Psoas muscle (tissue), 8 donors: Measurements from ENCODE around the gene RAB3A. TPM values are rescaled to one million over a fixed set of nuclear protein-coding genes. Genes with fewer than 3 reads are reported as not detected.

ENCODE experiments used
- ATAC-seq, 4 donors: fragments of 200-7000 bp; cut with Tn5 transposase; one replicate each; pipeline ENCODE4 v1.9.1; 2020; ENCODE audit warnings: moderate library complexity in 3 of 4, mild to moderate bottlenecking in 2 of 4
- DNase-seq, 2 donors: peaks; one replicate each; pipeline ENCODE4 v3.0.0-alpha.2; 2020
- H3K27ac ChIP-seq: fragments of 200-600 bp; one replicate; pipeline ENCODE4 v1.8.0; 2022
- H3K27me3 ChIP-seq, 3 donors: fragments of 200-600 bp in 1 of 3; one replicate each; pipeline versions ENCODE4 v1.6.1 to v1.8.0; 2013 to 2022; ENCODE audit warnings: low read length in 2 of 3, mild to moderate bottlenecking in 2 of 3, moderate library complexity in 1 of 3; ENCODE audit not compliant: insufficient read depth in 3 of 3
- H3K36me3 ChIP-seq, 2 donors: fragments of 200-600 bp in 1 of 2; one replicate each; pipeline versions ENCODE4 v1.6.1 to v1.8.0; 2013 to 2022; ENCODE audit warnings: low read depth in 1 of 2, mild to moderate bottlenecking in 1 of 2, moderate library complexity in 1 of 2; ENCODE audit not compliant: insufficient read depth in 1 of 2
- H3K4me1 ChIP-seq: fragments of 200-600 bp; one replicate; pipeline ENCODE4 v1.8.0; 2022
- H3K4me3 ChIP-seq: fragments of 200-600 bp; one replicate; pipeline ENCODE4 v1.8.0; 2022; ENCODE audit warnings: mild to moderate bottlenecking
- H3K9me3 ChIP-seq: fragments of 200-600 bp; one replicate; pipeline ENCODE4 v1.8.0; 2022
- CTCF ChIP-seq: fragments of 200-600 bp; IDR thresholded peaks from one replicate; pipeline ENCODE4 v1.8.0; 2022; ENCODE audit warnings: antibody characterized with exemption
- WGBS, 3 donors: extraction: QIAGEN DNeasy Blood & Tissue Kit; methylation state at CpG; one replicate each; pipeline versions ENCODE4 v1.1.6 to v1.1.7; 2013; 5-methylcytosine and 5-hydroxymethylcytosine counted together
- intact Hi-C, 2 donors: fragments of 100-400 bp; cut with DNase I; formaldehyde crosslinking; loops; one replicate each; pipeline versions ENCODE4 v1.11.0 to v1.14.2; 2022
- polyA plus RNA-seq, 3 donors: library from polyadenylated mRNA; stranded (reverse); fragments of 200-250 nt; gene quantifications; one replicate each; pipeline ENCODE4 v1.2.3, GENCODE V29; 2013
- total RNA-seq, 4 donors: library from RNA; stranded (reverse); fragmentation: NEBNext Ultra II Directional in 2 of 4; extraction: Animal tissue kit (Norgen Biotek cat#: 25700) in 2 of 4; gene quantifications; one replicate each; pipeline versions ENCODE4 v1.2.1 to v1.2.4, GENCODE V29; 2021 to 2023
- donor health status: healthy with polysubstance abuse.
- donor health status: DM: no; HTN: no; CAD: no; lungs with moderate emphysema.
- donor health status: Bipolar disorder and iron deficiency.
- donor health status: healthy.
- donor health status: DM: yes; HTN: yes; CAD: no.
- donor health status: DM: no; HTN: no; CAD: no.
- donor health status: DM: no; HTN: no; CAD: no.
- donor health status: DM: yes; HTN: yes; CAD: no.

Gene RAB3A
- total and polyA plus RNA-seq, 7 donors = 0.44 to 3.6 (median 0.86) TPM

- H3K4me1 ChIP-seq = peaks cover 4% of the 10 kb centered on the region
- ATAC-seq = no peak
- no peak for DNase-seq
- H3K4me3 ChIP-seq = no peak overlapping the region
- H3K36me3 ChIP-seq = peaks cover 6 to 80% of the 10 kb centered on the region in 2 donors
- no peak for TF ChIP-seq CTCF
- intact Hi-C loops = no loop called here
- H3K9me3 ChIP-seq = no peaks in the 10 kb centered on the region
- H3K27me3 ChIP-seq = no peaks in the 10 kb centered on the region
- no peak overlapping the region for H3K27ac ChIP-seq
- 96 to 98% (median 97%) methylated on average over 15 of the region's 15 CpGs for WGBS, 3 donors
These were observed 37.9 kb downstream of the RAB3A start for GRCh38 chr19:18165794-18166544.

GRCh38 chr19:18164072-18164471, 39.8 kb downstream of the RAB3A start:
- H3K27me3 ChIP-seq = no peaks in the 10 kb centered on the region
- H3K36me3 ChIP-seq = peaks cover 6 to 72% of the 10 kb centered on the region in 2 donors
- no peak overlapping the region for H3K4me3 ChIP-seq
- H3K4me1 ChIP-seq = peaks cover 8% of the 10 kb centered on the region
- H3K27ac ChIP-seq = no peak overlapping the region
- no peak for TF ChIP-seq CTCF
- ATAC-seq (no peak), DNase-seq (no peak)
- WGBS, 3 donors = 96 to 97% (median 97%) methylated on average over 7 of the region's 7 CpGs
- no peaks in the 10 kb centered on the region for H3K9me3 ChIP-seq
- intact Hi-C loops = no loop called here

- DNase-seq = no peak
- H3K27ac ChIP-seq = no peak overlapping the region
- no peaks in the 10 kb centered on the region for H3K27me3 ChIP-seq
- intact Hi-C loops = loop anchor here in 1 of 2 donors (2.0 kb wide), 1 partner anchor 49 kb away; no protein-coding TSS in a partner anchor
- peaks cover 2 to 48% of the 10 kb centered on the region in 2 donors for H3K36me3 ChIP-seq
- WGBS, 3 donors = 62 to 71% (median 62%) methylated on average over 19 of the region's 19 CpGs
- peak in 1 of 4 donors; percentile 6 for ATAC-seq
- H3K9me3 ChIP-seq = no peaks in the 10 kb centered on the region
- peaks cover 28% of the 10 kb centered on the region for H3K4me1 ChIP-seq
- H3K4me3 ChIP-seq = peak overlapping the region; percentile 27
- no peak for TF ChIP-seq CTCF
These were observed 42.2 kb downstream of the RAB3A start for GRCh38 chr19:18161636-18162002.

- intact Hi-C loops = loop anchor here in 1 of 2 donors (2.0 kb wide), 1 partner anchor 48 kb away; no protein-coding TSS in a partner anchor
- H3K9me3 ChIP-seq = no peaks in the 10 kb centered on the region
- DNase-seq (peak; percentile 79 to 88), ATAC-seq (peak; percentile 73 to 83 (median 81))
- H3K27ac ChIP-seq = peak overlapping the region; percentile 70
- peak overlapping the region; percentile 53 for H3K4me3 ChIP-seq
- peaks cover 2 to 43% of the 10 kb centered on the region in 2 donors for H3K36me3 ChIP-seq
- peak; percentile 87 for TF ChIP-seq CTCF
- 1 to 4% (median 2%) methylated on average over 8 to 66 of the region's 66 CpGs for WGBS, 3 donors
- H3K4me1 ChIP-seq = peaks cover 34% of the 10 kb centered on the region
- H3K27me3 ChIP-seq = no peaks in the 10 kb centered on the region
These were observed 42.7 kb downstream of the RAB3A start for GRCh38 chr19:18160971-18161635.
